ENCODE measurements around the gene SEBOX.

- TF ChIP-seq MAFK (IDR thresholded peaks at IDR 0.05; ENCODE audit: low read depth, low read length): no peak
- no peak for TF ChIP-seq CEBPB (IDR thresholded peaks at IDR 0.05; ENCODE audit: low read depth, low read length)
- TF ChIP-seq, protein P1, sequence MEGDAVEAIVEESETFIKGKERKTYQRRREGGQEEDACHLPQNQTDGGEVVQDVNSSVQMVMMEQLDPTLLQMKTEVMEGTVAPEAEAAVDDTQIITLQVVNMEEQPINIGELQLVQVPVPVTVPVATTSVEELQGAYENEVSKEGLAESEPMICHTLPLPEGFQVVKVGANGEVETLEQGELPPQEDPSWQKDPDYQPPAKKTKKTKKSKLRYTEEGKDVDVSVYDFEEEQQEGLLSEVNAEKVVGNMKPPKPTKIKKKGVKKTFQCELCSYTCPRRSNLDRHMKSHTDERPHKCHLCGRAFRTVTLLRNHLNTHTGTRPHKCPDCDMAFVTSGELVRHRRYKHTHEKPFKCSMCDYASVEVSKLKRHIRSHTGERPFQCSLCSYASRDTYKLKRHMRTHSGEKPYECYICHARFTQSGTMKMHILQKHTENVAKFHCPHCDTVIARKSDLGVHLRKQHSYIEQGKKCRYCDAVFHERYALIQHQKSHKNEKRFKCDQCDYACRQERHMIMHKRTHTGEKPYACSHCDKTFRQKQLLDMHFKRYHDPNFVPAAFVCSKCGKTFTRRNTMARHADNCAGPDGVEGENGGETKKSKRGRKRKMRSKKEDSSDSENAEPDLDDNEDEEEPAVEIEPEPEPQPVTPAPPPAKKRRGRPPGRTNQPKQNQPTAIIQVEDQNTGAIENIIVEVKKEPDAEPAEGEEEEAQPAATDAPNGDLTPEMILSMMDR (IDR thresholded peaks at IDR 0.05; ENCODE audit: control extremely low read depth in 1 of 3, insufficient read depth in 1 of 3, low read depth in 1 of 3, low read length in 3 of 3): no peak
- no peak for TF ChIP-seq BCL11A (IDR thresholded peaks at IDR 0.05; ENCODE audit: low read depth in 2 of 2, low read length in 2 of 2)
- TF ChIP-seq RAD21 (IDR thresholded peaks at IDR 0.05 in 1 of 2, conservative IDR thresholded peaks at IDR 0.05 in 1 of 2; ENCODE audit: low read depth in 2 of 2, low read length in 2 of 2): no peak
- TF ChIP-seq POLR2A (IDR thresholded peaks at IDR 0.05; ENCODE audit: control extremely low read depth in 1 of 2, low read depth in 2 of 2, low read length in 2 of 2): no peak; a peak in 1 of 3 replicates
- no peak for TF ChIP-seq POLR2AphosphoS5 (IDR thresholded peaks at IDR 0.05; ENCODE audit: low read depth, low read length)
These were observed 21.5 kb downstream of the SEBOX start for GRCh38 chr17:28343491-28343932.
